ENCODE results near the gene GFOD1.

Gene GFOD1

GRCh38 chr6:13378669-13379590, 108.5 kb downstream of the GFOD1 start:
- no peak for DNase-seq (ENCODE audit: low read depth, low spot score)

- DNase-seq (ENCODE audit: low read depth, low spot score) = no peak
These were observed 110.2 kb downstream of the GFOD1 start for GRCh38 chr6:13377054-13377758.

GRCh38 chr6:13375360-13375878, 112.0 kb downstream of the GFOD1 start:
- DNase-seq (ENCODE audit: low read depth, low spot score) = no peak

GRCh38 chr6:13373919-13374318, 113.5 kb downstream of the GFOD1 start:
- no peak for DNase-seq (ENCODE audit: low read depth, low spot score)

GRCh38 chr6:13373488-13373886, 113.9 kb downstream of the GFOD1 start:
- no peak for DNase-seq (ENCODE audit: low read depth, low spot score)

GRCh38 chr6:13372688-13373487, 114.5 kb downstream of the GFOD1 start:
- no peak for DNase-seq (ENCODE audit: low read depth, low spot score)

- no peak for DNase-seq (ENCODE audit: low read depth, low spot score)
These were observed 115.3 kb downstream of the GFOD1 start for GRCh38 chr6:13372076-13372475.

- DNase-seq (ENCODE audit: low read depth, low spot score) = no peak
These were observed 115.9 kb downstream of the GFOD1 start for GRCh38 chr6:13371421-13372072.

- no peak for DNase-seq (ENCODE audit: low read depth, low spot score)
These were observed 116.8 kb downstream of the GFOD1 start for GRCh38 chr6:13370623-13371022.

- no peak for DNase-seq (ENCODE audit: low read depth, low spot score)
These were observed 117.8 kb downstream of the GFOD1 start for GRCh38 chr6:13369591-13369990.

- DNase-seq (ENCODE audit: low read depth, low spot score) = no peak
These were observed 118.7 kb downstream of the GFOD1 start for GRCh38 chr6:13368731-13369115.

- no peak for DNase-seq (ENCODE audit: low read depth, low spot score)
These were observed 119.2 kb downstream of the GFOD1 start for GRCh38 chr6:13368079-13368730.

- DNase-seq (ENCODE audit: low read depth, low spot score) = no peak
These were observed 120.0 kb downstream of the GFOD1 start for GRCh38 chr6:13367396-13367795.

GRCh38 chr6:13365320-13365719, 122.1 kb downstream of the GFOD1 start:
- DNase-seq (ENCODE audit: low read depth, low spot score) = no peak

- DNase-seq (ENCODE audit: low read depth, low spot score) = no peak
These were observed 122.6 kb downstream of the GFOD1 start for GRCh38 chr6:13364842-13365241.

GRCh38 chr6:13362412-13362811, 125.0 kb downstream of the GFOD1 start:
- DNase-seq (ENCODE audit: low read depth, low spot score) = no peak

- DNase-seq (ENCODE audit: low read depth, low spot score) = no peak
These were observed 126.5 kb downstream of the GFOD1 start for GRCh38 chr6:13360671-13361540.

GRCh38 chr6:13359287-13359686, 128.1 kb downstream of the GFOD1 start:
- no peak for DNase-seq (ENCODE audit: low read depth, low spot score)

- DNase-seq (ENCODE audit: low read depth, low spot score) = no peak
These were observed 128.9 kb downstream of the GFOD1 start for GRCh38 chr6:13358511-13358910.

GRCh38 chr6:13357551-13358075, 129.8 kb downstream of the GFOD1 start:
- no peak for DNase-seq (ENCODE audit: low read depth, low spot score)

Measured in activated CD4-positive, CD25-positive, alpha-beta regulatory T cell treated with anti-CD3 and anti-CD28 coated beads, Interleukin-2, amount 50 U/mL, for 16 hours (primary cell).